Stimulated activated CD4-positive, alpha-beta T cell treated with anti-CD3 and anti-CD28 coated beads, Interleukin-15, amount 100 ng/mL, for 48 hours (primary cell): ENCODE measurements around the gene CEP250.
"Not testable (repeated sequence)": the region's sequence is repeated elsewhere in the genome, so short reads cannot be mapped to it uniquely, and the experiment has no call there.

Source experiments
- DNase-seq, 2 donors: peaks; one replicate each; pipeline ENCODE4 v3.0.0-alpha.2; 2020; ENCODE audit warnings: low read depth in 2 of 2

CEP250 gene

DNA sequence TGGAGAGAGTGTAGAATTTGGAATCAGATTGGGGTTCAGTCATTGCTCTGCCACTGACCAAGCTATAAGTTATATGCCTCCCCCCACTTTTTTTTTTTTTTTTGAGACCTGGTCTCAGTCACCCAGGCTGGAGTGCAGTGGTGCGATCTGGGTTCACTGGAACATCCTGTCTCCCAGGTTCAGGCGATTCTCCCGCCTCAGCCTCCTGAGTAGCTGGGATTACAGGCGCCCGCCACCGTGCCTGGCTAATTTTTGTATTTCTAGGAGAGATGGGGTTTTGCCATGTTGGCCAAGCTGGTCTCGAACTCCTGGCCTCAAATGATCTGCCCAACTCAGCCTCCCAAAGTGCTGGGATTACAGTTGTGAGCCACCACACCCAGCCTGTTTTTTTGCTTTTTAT, 1.3 kb downstream of the CEP250 start:
- not testable (repeated sequence) for DNase-seq

DNA sequence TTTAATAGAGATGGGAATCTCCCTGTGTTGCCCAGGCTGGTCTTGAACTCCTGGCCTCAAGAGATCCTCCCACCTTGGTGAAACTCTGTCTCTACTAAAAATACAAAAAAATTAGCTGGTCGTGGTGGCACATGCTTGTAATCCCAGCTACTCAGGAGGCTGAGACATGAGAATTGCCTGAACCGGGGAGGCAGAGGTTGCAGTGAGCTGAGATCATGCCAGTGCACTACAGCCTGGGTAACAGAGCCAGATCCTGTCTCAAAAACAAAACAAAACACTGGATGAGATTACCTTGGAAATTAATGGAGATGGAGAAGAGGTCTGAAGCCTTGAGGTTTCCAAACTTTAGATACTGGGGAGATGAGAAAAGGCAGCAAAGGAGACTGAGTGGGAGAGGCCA, 2.1 kb downstream of the CEP250 start:
- DNase-seq: not testable (repeated sequence)

DNA sequence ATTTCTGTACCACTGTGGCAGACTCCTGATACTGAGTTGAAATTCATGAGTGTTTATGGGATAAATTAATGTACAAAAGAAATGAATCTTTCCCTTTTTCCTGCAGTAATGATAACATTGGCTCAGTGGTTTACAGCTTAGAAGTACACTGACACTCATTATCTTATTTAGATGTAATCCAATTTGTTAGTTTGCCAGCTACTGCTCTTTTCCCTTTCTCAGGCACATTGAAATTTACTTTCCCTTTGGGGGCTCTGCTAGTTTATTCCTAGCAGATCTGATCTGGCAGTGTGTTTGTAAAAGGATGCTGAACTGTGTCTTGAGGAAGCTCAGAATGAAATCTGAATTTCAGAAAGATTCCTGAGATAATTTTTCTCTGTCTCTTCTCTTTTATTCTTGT, 3.0 kb downstream of the CEP250 start:
- no peak for DNase-seq

DNA sequence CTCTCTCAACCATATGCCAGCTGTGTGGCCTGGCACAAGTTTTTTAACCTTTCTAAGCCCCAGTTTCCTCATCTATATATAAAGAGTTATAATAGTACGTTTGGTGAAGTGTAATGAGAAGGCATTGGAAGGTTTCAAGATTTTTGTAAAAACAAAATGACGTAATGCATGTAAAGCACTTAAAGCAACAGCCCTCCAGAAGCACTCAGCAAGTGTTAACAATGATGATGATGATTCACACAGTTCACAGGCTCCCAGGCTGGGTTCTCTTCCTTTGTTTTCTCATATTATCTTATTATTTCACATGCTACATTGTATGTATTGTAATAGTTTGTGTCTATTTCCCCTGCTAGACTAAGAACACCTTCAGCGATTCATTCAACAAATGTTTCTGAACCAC, 6.2 kb downstream of the CEP250 start:
- no peak for DNase-seq

DNA sequence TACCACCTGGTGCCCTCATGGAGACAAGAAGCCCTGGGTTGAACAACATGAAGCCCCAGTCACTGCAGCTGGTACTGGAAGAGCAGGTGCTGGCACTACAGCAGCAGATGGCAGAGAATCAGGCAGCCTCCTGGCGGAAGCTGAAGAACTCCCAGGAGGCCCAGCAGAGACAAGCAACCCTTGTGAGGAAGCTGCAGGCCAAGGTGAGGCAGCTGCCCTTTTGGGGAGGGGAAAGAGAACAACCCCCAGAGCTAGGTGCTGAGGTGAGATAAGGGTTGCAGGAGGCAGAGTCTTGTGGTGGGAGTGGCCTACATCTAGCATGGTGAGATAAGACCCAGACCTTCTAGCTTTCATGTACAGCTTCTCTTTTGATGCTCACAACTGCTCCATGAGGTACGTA, 7.0 kb downstream of the CEP250 start:
- DNase-seq: no peak

DNA sequence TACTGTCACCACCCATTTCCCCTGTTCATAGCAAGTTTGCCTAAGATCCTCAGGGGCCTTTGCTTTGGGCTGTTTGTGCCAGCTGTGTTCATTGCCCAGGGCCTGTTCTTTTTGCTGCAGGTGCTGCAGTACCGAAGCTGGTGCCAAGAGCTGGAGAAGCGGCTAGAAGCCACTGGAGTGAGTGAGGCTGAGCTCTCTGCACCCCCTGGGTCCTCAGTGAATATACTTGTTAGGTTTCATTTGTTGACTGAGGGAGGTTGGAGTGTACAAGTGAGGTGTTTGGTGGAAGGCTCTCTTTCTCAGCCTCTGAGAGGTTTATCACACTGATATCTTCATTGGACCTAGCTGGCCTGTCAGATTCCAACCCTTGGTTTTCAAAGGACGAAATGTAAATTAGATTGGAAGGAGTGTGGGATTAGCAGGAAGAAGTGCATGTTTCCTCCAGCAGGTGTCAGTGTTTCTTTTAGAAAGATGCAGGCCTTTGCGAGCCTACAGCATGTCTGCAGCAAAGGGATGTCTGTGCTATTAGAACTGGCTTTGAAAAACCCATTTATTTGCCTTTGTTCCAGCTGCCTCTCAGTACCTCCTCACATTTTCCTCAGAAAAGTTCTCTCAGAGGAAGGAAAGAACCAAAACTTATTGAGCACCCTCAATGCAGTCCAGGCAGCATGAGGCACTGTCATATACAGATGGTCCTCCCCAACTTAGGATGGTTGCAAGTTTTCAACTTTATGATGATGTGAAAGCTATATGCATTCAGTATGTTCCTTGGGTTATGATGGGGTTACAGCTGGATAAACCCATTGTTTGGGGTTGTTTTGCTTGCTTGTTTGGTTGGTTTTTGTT, 8.3 kb downstream of the CEP250 start:
- DNase-seq: peak in 1 of 2 donors; percentile 34

DNA sequence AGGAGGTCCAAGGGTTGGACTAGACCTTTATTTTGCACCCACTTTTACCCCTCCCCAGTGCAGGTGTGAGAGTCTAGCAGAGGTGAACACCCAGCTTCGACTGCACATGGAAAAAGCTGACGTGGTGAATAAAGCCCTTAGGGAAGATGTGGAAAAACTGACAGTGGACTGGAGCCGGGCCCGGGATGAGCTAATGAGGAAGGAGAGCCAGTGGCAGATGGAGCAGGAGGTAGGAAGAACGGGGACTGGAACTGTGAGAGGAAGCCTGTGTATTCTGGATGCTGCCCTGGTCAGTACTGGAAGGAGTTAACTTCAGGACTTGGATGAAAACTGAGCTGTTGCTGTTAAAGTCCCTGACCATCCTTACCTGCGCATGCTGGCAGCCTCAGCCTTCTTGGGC, 10.6 kb downstream of the CEP250 start:
- no peak for DNase-seq

DNA sequence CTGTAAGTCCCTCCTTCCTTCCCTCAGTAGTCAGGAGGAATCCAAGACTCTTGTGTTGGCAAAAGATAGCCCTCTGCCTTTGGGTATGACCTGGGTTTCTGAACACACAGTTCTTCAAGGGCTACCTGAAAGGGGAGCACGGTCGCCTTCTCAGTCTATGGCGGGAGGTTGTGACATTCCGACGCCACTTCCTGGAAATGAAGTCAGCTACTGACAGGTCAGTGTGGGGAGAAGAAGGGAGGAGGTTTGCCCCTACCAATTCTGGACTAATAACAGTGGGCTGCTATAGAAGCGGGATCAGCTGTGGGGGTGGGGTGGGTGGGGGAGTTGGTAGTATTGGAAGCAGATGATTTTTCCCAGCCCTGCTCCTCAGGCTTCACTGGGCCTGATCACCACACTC, 11.5 kb downstream of the CEP250 start:
- no peak for DNase-seq

DNA sequence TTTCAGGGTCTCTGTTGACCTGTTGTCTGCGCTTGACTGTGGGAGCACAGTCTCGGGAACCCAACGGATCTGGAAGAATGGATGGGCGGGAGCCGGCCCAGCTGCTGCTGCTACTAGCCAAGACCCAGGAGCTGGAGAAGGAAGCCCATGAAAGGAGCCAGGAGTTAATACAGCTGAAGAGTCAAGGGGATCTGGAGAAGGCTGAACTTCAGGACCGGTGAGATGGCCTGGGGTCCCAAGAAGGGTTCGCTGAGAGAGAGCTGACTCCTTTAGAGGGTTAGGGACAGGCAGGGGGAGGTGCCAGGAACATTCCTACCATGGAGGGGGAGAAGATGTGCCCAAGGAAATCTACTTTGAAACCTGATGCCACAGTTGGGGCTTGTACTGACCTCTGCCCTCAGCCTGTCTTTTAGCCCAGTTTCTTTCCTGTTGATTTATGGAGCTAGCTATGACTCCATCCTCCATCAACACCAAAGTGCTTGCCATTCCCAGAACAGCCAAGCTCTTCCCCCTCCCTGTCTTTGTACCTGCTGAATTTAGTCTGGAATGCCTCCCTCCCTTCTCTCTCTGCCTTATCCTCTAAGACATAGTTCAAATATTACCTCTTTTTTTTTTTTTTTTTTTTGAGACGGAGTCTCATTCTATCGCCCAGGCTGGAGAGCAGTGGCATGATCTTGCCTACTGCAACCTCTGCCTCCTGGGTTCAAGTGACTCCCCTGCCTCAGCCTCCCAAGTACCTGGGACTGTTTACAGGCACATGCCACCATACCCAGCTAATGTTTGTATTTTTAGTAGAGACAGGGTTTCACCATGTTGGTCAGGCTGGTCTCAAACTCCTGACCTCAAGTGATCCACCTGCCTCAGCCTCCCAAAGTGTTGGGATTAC, 12.2 kb downstream of the CEP250 start:
- no peak for DNase-seq

DNA sequence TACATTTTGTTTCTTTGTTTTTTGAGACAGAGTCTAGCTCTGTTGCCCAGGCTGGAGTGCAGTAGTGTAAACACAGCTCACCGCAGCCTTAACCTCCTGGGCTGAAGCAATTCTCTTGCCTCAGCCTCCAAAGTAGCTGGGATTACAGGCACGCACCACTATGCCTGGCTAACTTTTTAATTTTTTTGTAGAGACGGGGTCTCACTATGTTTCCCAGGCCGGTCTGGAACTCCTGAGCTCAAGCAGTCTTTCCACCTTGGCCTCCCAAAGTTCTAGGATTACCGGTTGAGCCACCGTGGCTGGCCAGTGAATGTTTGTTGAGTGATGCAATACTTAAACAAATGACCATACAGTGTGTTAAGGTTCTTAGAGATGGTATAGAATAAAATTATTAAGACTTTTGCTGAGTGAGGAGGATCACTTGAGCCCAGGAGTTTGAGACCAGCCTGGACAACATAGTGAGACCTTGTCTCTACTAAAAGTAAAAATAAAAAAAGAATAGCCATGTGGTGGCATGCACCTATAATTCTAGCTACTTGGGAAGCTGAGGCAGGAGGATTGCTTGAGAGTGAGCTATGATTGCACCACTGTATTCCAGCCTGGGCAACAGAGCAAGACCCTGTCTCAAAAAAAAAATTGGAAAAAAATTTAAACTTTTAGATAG, 13.4 kb downstream of the CEP250 start:
- DNase-seq: no peak

DNA sequence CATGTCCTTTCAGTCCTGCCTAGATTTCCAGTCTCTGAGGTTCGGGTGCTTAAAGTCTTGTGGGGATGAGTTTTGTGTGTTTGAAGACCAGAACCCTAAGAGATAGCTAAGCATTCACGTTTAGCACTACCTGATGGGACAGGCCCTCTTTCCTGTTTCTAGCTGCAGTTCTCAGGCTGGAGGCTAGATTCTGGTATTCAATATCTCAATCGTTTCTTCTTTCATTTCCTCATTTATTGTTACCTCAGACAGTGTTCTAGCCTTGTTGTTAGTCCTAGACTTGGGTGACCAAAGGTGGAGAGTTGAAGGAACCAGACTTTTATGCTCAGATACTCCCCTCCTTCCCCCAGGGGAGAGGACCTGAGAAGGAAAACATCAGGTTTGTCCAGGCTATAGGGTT, 16.8 kb downstream of the CEP250 start:
- no peak for DNase-seq

DNA sequence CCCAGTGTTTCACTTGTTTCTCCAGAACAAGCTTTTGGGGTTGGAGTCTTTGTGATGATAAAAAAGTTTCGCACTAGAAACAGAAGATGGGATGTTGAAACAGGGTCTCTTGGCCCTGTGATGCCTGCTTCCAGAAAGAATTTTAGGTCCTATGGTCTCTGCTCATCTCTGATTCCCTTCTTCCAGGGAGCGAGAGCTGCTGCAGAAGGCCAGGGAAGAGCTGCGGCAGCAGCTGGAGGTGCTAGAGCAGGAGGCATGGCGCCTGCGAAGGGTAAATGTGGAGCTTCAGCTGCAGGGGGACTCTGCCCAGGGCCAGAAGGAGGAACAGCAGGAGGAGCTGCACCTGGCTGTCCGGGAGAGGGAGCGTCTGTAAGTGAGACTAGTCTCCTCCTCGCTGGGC, 18.3 kb downstream of the CEP250 start:
- DNase-seq: no peak

DNA sequence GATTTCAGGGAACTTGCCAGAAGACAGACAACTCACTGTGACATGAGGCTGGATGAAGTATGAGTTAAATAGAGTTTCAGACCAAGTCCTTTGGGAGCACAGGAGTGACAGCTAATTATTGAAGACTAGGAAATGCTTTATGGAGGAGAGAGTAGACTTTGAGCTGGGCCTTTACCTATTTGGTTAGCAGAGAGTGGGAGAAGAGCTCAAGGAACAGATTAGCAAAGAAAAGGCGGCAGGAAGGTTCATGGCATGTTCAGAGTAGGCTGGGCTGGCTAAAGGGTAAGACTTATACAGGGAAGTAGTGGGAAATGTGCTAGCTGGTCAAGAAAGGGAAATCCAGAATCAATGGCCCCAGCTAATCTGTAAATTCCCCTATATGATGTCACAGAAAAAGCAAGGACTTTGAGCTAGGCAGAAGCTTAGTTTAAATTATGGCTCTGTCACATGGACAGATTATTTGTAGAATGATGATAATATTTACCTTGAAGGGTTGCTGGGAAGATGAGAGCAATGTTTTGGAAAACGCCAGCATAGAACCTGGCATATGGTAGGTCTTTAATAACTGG, 19.0 kb downstream of the CEP250 start:
- DNase-seq: no peak

DNA sequence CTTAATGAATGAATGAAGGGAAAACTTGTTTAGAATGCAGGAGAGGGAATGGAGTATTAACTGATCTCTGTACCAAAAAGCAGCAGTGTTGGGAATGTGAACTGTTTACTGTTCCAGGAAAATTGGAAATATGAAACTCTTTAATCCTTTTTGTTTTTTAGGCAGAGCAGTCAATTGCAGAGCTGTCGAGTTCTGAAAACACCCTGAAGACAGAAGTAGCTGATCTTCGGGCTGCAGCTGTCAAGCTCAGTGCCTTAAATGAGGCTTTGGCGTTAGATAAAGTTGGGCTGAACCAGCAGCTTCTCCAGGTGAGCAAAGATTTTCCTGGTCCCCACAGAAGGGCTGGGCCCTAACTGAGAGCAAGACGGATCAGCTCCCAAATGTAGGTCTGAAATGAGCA, 20.9 kb downstream of the CEP250 start:
- DNase-seq: no peak

DNA sequence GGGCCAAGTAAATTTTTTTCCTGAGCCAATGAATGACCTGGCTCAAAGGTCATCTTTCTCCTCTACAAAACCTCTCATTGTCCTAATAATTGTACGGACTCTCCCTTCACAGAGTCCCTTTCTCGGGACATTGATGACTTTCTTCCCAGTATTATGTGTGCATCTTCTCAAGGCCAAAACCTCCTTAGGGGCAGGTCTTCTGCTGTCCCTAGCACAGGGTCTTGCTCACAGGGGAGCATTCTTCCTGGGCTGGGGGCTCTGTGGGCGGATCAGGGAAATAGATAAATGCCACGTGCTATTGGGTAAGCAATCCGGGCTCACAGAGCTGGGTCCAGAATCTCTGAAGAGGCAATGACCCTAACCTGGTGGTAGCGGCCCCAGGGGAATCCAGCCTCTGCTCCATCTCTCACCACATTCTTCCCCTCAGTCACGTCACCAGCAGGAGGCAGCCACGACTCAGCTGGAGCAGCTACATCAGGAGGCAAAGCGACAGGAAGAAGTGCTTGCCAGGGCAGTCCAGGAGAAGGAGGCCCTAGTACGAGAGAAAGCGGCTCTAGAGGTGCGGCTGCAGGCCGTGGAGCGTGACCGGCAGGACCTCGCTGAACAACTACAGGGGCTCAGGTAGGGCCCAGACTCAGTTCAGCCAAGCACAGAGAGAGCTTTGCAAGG, 23.5 kb downstream of the CEP250 start:
- DNase-seq: no peak

DNA sequence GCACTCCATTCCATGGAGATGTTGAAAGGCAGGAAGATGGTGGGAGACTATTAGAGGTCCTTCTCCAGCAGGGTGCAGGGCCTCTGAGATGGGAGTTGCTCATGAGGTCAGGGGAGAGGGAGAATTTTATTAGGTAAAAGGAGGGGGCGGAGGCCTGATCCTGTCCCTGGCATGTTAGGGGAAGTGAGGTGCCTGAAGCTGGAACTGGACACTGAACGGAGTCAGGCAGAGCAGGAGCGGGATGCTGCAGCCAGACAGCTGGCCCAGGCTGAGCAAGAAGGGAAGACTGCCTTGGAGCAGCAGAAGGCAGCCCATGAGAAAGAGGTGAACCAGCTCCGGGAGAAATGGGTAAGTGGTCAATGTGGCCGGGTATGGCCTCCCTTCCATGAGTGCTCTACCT, 24.4 kb downstream of the CEP250 start:
- DNase-seq: no peak

DNA sequence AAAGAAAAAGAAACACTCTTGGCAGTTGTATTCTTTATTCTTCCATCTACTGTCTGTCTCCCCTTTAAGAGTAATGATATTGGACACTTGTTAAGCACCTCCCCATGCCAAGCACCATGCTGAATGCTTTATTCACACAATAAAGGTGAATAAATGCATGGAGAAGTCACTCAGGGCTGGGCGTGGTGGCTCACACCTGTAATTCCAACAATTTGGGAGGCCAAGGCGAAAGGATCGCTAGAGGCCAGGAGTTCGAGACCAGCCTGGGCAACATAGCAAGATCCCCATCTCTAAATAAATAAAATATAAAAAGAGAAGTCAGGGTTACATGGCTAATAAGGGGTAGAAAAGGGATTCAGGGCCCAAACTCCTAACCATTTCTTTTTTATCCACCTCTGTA, 32.1 kb downstream of the CEP250 start:
- no peak for DNase-seq

DNA sequence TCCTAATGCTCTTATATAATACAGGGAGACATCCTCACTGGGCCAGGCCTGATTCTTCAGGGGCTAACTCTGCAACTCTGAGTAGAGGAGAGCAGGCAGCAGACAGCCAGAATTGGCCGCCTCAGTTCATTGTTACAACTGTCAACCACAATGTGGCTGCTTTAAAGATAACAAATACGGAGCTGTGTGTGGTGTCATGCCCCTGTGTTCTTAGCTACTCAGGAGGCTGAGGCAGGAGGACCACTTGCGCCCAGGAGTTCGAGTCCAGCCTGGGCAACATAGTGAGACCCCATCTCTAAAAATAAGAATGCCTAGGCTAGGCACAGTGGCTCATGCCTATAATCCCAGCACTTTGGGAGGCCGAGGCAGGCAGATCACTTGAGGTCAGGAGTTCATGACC, 34.3 kb downstream of the CEP250 start:
- no peak for DNase-seq

DNA sequence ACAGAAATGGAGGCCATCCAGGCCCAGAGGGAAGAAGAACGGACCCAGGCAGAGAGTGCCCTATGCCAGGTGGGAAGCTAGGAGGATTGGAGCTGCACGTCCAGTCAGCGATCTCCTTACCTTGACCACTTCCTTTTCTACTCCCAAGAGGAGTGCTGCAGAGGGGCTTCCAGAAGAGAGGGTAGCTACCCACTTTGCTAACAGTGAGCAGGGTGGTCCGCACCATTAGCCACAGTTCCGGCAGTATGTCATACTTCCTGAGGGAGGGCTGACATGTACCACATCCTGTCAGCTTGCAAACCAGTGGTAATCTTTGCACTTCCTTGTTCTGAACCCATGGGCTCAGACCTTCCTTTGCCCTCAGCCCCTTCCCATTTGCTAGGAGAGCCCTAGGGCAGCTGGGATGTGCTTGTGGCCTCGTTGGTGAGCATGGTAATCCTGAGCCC, 35.4 kb downstream of the CEP250 start:
- DNase-seq: peak; percentile 28 to 38

DNA sequence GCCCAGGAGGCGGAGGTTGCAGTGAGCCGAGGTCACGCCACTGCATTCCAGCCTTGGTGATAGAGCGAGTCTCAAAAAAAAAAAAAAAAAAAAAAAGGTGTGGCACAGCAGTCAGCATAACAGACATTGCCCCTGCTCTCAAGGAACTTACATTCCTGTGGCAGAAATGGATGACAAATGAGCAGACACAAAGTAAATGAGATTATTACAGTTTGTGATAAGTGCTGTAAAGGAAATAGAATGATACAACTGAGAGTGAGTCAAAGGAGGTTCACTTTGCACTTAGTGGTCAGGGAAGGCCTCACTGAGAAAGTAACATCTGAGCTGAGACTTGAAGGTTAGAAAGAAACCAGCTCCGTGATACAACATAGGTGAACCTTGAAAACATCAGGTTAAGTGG, 36.4 kb downstream of the CEP250 start:
- DNase-seq: no peak

DNA sequence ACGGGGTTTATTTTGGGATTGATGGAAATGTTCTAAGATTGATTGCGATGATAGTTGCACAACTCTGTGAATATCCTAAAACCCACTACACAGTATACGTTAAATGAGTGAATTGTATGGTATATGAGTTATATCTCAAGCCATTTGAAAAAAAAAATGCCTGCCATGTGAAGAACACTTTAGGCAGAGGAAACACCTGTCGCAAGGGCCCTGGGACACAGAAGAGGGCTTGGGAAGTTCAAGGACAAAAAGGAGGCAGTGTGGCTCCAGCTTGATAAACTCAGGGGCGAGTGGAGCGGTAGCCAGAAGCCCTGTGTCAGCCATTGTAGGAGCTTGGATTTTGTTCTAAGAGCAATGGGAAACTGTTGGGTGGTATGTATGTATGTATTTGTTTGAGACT, 37.0 kb downstream of the CEP250 start:
- no peak for DNase-seq

DNA sequence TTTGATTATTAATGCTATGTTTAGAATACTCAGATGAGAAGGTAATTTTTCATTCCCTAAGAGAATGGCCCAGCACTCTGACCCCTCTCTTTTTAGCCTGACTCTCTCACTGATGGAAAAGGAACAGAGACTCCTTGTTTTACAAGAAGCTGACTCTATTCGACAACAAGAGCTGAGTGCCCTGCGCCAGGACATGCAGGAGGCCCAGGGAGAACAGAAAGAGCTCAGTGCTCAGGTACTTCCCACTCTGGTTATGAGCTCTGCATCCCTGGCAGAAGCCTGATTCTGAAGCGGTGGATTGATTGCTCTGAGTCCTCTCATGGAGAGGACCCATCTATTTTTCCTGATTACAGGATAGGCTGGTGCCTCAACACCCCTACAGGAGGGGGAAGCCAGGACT, 41.1 kb downstream of the CEP250 start:
- no peak for DNase-seq
